Keratinocyte (primary cell): ENCODE data around the gene NUMB. TPM values are rescaled to one million over a fixed set of nuclear protein-coding genes. Genes with fewer than 3 reads are reported as not detected.

Experiments
- DNase-seq: peaks from one replicate; pipeline ENCODE4 v3.0.0-alpha.2; 2011; ENCODE audit warnings: low read depth, missing footprints, low spot score
- FAIRE-seq: peaks from 2 replicates; lab custom pipeline; 2011; peaks lifted over from hg19 to GRCh38; lab: Jason Lieb, UNC
- H2AFZ ChIP-seq: 2 replicates; pipeline ENCODE4 v1.6.0; 2012; ENCODE audit warnings: low read length, control low read depth, inconsistent platforms; ENCODE audit not compliant: control insufficient read depth
- H3K27ac ChIP-seq: 2 replicates; pipeline ENCODE4 v1.5.1; 2011; ENCODE audit warnings: low read length; ENCODE audit not compliant: control insufficient read depth, insufficient read depth
- H3K27me3 ChIP-seq: 3 replicates; pipeline ENCODE4 v1.6.0; 2011; ENCODE audit warnings: low read length; ENCODE audit not compliant: control insufficient read depth, insufficient read depth; ENCODE audit errors: extremely low read depth
- H3K36me3 ChIP-seq, 2 experiments: 2 replicates in 1 of 2; 3 replicates in 1 of 2; pipeline ENCODE4 v1.5.1; 2011; ENCODE audit warnings: low read length in 2 of 2, mild to moderate bottlenecking in 1 of 2; ENCODE audit not compliant: control insufficient read depth in 2 of 2, insufficient read depth in 2 of 2; ENCODE audit errors: extremely low read depth in 1 of 2
- H3K4me1 ChIP-seq: 3 replicates; pipeline ENCODE4 v1.5.1; 2011; ENCODE audit warnings: low read length; ENCODE audit not compliant: control insufficient read depth, insufficient read depth; ENCODE audit errors: extremely low read depth
- H3K4me2 ChIP-seq: 3 replicates; pipeline ENCODE4 v1.6.0; 2011; ENCODE audit warnings: low read depth, low read length; ENCODE audit not compliant: control insufficient read depth, insufficient read depth; ENCODE audit errors: extremely low read depth
- H3K4me3 ChIP-seq, 3 experiments: fragments of 200-600 bp in 1 of 3; sonication (generic) in 1 of 3; 2 replicates in 2 of 3; 3 replicates in 1 of 3; pipeline ENCODE4 v1.5.1; 2011 to 2016; ENCODE audit warnings: low read length in 3 of 3, mild to moderate bottlenecking in 3 of 3, control low read depth in 2 of 3, inconsistent platforms in 1 of 3, low read depth in 1 of 3, mixed read lengths in 1 of 3, mixed run types in 1 of 3, moderate library complexity in 1 of 3; ENCODE audit not compliant: control insufficient read depth in 2 of 3, insufficient read depth in 2 of 3; ENCODE audit errors: extremely low read depth in 1 of 3
- H3K79me2 ChIP-seq: 2 replicates; pipeline ENCODE4 v1.6.0; 2012; ENCODE audit warnings: low read length; ENCODE audit not compliant: control insufficient read depth, insufficient read depth
- H3K9ac ChIP-seq: 3 replicates; pipeline ENCODE4 v1.6.0; 2011; ENCODE audit warnings: low read length; ENCODE audit not compliant: control insufficient read depth, insufficient read depth; ENCODE audit errors: extremely low read depth
- H3K9me1 ChIP-seq: 3 replicates; pipeline ENCODE4 v1.6.0; 2011; ENCODE audit warnings: low read length; ENCODE audit not compliant: control insufficient read depth, insufficient read depth; ENCODE audit errors: extremely low read depth
- H3K9me3 ChIP-seq: 2 replicates; pipeline ENCODE4 v1.5.1; 2012; ENCODE audit warnings: low read depth, low read length; ENCODE audit not compliant: control insufficient read depth
- H4K20me1 ChIP-seq: 3 replicates; pipeline ENCODE4 v1.6.0; 2011; ENCODE audit warnings: low read length; ENCODE audit not compliant: control insufficient read depth, insufficient read depth; ENCODE audit errors: extremely low read depth
- CTCF ChIP-seq, 3 experiments: IDR thresholded peaks in 1 of 3; conservative IDR thresholded peaks in 1 of 3; optimal IDR thresholded peaks in 1 of 3; 2 replicates in 2 of 3; 3 replicates in 1 of 3; pipeline versions ENCODE3 to v1.5.1; 2011; ENCODE audit warnings: low read length in 3 of 3, mild to moderate bottlenecking in 3 of 3, moderate library complexity in 2 of 3, control low read depth in 1 of 3, inconsistent platforms in 1 of 3; ENCODE audit not compliant: insufficient read depth in 2 of 3; ENCODE audit errors: extremely low read depth in 1 of 3
- EZH2 ChIP-seq: IDR thresholded peaks from one replicate; pipeline ENCODE4 v1.6.1; 2012; ENCODE audit warnings: inconsistent platforms, mild to moderate bottlenecking, low read length, moderate library complexity
- dilution Hi-C: fragments of 300-500 bp; cut with MboI; formaldehyde crosslinking; loops from one replicate; pipeline ENCODE4 v1.7.0; 2020; ENCODE audit warnings: low sequenced_read_pairs; ENCODE audit not compliant: extremely low pct_ligation_motif_present
- polyA plus RNA-seq, 5 experiments: library from polyadenylated mRNA; depleted of rRNA in 3 of 5; stranded (reverse) in 3 of 5; stranded (forward) in 1 of 5; unstranded in 1 of 5; fragments of >200 nt; gene quantifications; 1 replicate in 1 of 5; 2 replicates in 3 of 5; 3 replicates in 1 of 5; pipeline versions ENCODE4 v1.2.1 to v1.2.3, GENCODE V29; 2011 to 2012; ENCODE audit warnings: missing spikeins in 2 of 5, low read depth in 1 of 5, low replicate concordance in 1 of 5

NUMB gene
- polyA plus RNA-seq, 1 donor (not counting 4 experiments of a cell fraction or from before 2014, with no cell fraction given): 110 TPM

GRCh38 chr14:73254247-73255004 lies 203.9 kb downstream of the NUMB start:
- DNase-seq: no peak
- no peak for FAIRE-seq
- Histone ChIP-seq H3K4me1 (no peaks in the 10 kb centered on the region), H3K9me1 (no peaks in the 10 kb centered on the region), H3K36me3 (no peaks in the 10 kb centered on the region), H3K79me2 (no peaks in the 10 kb centered on the region), H3K4me2 (no peak overlapping the region), H3K4me3 (no peak overlapping the region), H3K9ac (no peak overlapping the region), H3K27me3 (no peaks in the 10 kb centered on the region), H2AFZ (no peak overlapping the region), H4K20me1 (no peaks in the 10 kb centered on the region), H3K9me3 (no peaks in the 10 kb centered on the region), H3K27ac (no peak overlapping the region)
- TF ChIP-seq CTCF (optimal IDR thresholded peaks at IDR 0.05 in 1 of 3, IDR thresholded peaks at IDR 0.05 in 1 of 3, conservative IDR thresholded peaks at IDR 0.05 in 1 of 3; ENCODE audit: extremely low read depth in 1 of 3, insufficient read depth in 2 of 3, low read length in 3 of 3) (no peak), EZH2 (no peak)
- dilution Hi-C loops: no loop called here

- Histone ChIP-seq H3K4me1 (peaks cover 5% of the 10 kb centered on the region), H3K79me2 (no peaks in the 10 kb centered on the region), H3K9ac (no peak overlapping the region), H3K9me1 (no peaks in the 10 kb centered on the region), H3K36me3 (no peaks in the 10 kb centered on the region), H2AFZ (no peak overlapping the region), H3K27me3 (no peaks in the 10 kb centered on the region), H3K4me3 (no peak overlapping the region), H3K4me2 (no peak overlapping the region), H3K27ac (no peak overlapping the region), H3K9me3 (no peaks in the 10 kb centered on the region), H4K20me1 (no peaks in the 10 kb centered on the region)
- DNase-seq: no peak
- TF ChIP-seq EZH2: no peak
- no peak for TF ChIP-seq CTCF (optimal IDR thresholded peaks at IDR 0.05 in 1 of 3, IDR thresholded peaks at IDR 0.05 in 1 of 3, conservative IDR thresholded peaks at IDR 0.05 in 1 of 3; ENCODE audit: extremely low read depth in 1 of 3, insufficient read depth in 2 of 3, low read length in 3 of 3)
- dilution Hi-C loops: no loop called here
- FAIRE-seq: no peak
Measured at GRCh38 chr14:73253721-73254120, 204.6 kb downstream of the NUMB start.
